GM12874 (cell line): ENCODE data around the gene CMKLR1.

Experiments used
- TF ChIP-seq, protein P1 (sequence below): IDR thresholded peaks from 2 replicates; pipeline ENCODE4 v1.5.1; 2011; ENCODE audit warnings: low read depth, mild to moderate bottlenecking, control low read depth, low read length, moderate library complexity; ENCODE audit not compliant: insufficient read depth

CMKLR1 gene

DNA sequence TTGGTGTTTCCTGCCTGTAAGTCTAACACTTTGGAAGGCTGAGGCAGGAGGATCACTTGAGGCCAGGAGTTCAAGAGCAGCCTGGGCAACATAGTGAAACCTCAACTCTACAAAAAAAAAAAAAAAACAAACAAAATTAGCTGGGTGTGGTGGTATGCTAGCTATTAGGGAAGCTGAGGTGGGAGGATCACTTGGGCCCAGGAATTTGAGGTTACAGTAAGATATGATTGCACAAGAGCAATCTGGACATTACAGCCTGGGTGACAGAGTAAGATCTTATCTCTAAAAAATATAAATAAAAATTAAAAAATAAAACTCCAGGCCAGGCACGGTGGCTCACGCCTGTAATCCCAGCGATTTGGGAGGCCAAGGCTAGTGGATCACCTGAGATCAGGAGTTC is 39.8 kb upstream of the CMKLR1 start:
- TF ChIP-seq, protein P1, sequence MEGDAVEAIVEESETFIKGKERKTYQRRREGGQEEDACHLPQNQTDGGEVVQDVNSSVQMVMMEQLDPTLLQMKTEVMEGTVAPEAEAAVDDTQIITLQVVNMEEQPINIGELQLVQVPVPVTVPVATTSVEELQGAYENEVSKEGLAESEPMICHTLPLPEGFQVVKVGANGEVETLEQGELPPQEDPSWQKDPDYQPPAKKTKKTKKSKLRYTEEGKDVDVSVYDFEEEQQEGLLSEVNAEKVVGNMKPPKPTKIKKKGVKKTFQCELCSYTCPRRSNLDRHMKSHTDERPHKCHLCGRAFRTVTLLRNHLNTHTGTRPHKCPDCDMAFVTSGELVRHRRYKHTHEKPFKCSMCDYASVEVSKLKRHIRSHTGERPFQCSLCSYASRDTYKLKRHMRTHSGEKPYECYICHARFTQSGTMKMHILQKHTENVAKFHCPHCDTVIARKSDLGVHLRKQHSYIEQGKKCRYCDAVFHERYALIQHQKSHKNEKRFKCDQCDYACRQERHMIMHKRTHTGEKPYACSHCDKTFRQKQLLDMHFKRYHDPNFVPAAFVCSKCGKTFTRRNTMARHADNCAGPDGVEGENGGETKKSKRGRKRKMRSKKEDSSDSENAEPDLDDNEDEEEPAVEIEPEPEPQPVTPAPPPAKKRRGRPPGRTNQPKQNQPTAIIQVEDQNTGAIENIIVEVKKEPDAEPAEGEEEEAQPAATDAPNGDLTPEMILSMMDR = no peak

DNA sequence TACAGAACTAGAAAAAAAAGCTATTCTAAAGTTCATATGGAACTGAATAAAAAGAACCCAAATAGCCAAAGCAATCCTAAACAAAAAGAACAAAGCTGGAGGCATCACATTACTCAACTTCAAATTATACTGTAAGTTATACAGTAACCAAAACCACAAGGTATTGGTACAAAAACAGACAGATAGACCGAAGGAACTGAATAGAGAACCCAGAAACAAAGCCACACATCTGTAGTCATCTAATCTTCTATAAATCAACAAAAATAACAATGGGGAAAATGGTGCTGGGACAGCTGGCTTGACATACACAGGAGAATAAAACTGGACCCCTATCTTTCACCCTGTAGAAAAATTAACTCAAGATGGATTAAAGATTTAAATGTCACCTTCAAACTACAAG is 38.1 kb upstream of the CMKLR1 start:
- TF ChIP-seq, protein P1 = no peak

DNA sequence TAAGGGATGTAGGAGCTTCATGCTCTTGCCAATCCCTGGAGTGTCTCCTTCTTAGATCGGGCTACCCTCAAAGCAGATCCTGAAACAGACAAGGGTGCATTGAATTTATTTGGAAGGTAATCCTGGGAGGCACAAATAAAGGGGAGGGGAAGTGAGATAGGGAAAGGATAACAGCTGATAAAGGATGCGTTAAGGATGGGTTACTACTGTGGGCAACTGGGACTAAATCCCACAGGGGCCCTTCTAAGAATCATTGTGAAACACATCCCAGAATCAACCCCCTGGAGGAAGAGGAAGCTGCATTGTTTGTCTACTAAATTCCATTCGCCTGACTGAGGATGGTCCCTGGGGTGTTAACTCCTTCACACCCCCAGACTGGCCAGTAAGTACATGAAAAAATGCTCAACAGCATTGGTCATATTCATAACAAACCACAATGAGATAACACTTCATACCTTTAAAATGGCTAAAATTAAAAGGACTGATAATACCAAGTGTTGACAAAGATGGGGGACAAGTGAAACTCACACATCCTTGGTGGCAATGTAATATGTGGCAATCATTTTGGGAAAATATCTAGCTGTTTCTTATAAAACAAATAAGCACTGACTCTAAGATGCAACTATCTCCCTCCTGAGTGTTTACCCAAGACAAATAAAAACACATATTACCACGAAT is 37.0 kb upstream of the CMKLR1 start:
- TF ChIP-seq, protein P1 = no peak

DNA sequence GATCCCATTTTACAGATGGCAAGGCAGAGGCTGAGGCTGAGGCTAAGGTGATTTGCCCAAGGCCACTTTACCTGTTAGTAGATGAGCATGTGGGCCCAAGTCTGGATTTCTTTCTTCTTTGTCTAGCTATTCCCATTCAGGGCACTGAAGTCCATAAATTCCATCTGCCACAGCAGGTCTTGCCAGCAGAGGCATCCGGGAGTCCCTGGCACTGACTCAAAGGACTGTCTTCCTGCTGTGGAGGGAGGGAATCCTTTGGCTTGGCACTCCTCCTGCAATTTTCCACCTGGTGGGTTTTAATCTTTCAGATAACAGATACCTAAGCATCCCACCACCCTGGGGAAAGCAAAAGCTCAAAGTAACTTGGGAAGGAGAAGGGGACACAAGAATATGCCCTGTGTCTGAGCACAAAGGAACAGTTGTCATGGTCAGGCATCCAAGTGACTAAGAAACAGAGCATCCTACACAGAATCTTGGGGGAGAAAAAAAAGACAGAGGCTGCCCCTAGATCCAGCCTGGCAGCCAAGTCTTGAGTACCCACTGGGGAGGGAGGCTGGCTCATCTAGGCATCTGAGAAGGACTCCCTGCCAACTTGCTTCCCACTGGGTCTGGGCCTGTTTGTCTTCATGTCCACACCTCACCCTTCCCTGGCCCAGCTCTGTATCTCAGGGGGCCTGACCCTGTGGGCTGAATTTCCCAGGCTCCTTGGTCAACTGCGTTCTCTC is 35.6 kb upstream of the CMKLR1 start:
- TF ChIP-seq, protein P1 = no peak

DNA sequence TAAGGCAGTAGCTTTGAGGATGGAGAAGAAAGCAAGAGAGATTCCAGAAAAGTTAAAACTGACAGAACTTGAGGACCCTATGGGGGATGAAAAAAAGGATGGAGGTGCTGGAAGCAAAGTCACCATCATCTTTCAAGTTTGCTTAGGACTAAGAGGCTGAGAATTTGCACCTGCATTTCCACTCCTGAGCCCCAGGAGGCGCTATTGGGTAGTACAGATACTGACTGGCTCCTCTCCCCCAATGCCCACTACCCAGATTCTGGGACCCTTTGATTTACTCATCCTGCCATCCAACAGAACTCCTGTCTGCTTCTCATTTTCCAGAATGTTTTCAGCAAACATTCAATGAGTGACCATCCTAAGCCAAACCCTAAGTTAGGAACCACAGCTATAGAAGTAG is 34.0 kb upstream of the CMKLR1 start:
- TF ChIP-seq, protein P1 = peak; percentile 38; the same call in 1 of the 2 replicates

DNA sequence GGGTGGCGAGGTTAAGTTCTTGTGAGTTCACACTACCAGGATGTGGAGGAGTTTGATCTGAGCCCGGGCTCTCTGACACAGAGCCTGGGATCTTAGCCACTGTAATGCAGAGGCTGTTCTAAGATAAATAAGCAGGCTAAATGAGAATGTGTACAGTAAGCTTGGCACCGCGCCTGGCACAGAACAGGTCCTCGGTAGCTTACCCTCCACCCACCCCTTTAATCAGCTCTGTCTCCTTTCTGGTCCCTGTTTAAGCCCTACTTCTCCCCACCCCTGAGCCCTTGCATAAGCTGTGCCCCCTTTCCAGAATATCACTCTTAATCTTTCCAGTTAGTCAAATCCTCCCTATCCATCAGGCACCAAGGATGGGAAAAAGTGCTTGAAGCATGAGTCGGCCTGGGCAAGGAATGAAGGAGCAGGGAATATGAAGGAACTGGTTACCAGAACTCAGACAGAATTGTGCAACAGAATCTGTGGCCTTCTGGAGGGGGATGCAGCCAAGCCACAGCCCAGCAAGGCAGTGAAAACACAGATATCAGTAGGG is 32.8 kb upstream of the CMKLR1 start:
- TF ChIP-seq, protein P1 = no peak

DNA sequence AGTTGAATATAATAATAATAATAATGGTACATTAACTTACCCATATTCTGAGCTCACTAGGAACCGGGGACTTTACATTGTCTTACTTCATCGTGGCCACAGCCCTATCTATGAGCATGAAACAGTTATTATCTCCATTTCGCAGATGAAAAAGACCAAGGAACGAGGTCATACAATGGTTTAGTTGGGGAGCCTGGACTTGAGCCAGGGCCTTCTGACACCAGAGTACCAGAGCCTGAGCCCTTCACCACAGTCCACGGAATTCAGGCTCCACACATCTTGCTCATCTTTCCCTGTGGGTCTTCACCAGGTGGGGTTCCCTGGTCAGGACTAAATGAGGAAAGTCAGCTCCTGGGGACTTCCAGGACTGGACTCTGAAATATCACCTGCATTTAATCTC is 31.3 kb upstream of the CMKLR1 start:
- TF ChIP-seq, protein P1 = no peak
